Measurements from ENCODE around the gene GADD45G. TPM values are rescaled to one million over a fixed set of nuclear protein-coding genes. Genes with fewer than 3 reads are reported as not detected.
A peak's percentile ranks its signal among the peaks of the same experiment; 100 is the strongest.

GADD45G gene
- total RNA-seq, 2 donors from 2014 or later = 5.7 to 11.7 TPM

DNA sequence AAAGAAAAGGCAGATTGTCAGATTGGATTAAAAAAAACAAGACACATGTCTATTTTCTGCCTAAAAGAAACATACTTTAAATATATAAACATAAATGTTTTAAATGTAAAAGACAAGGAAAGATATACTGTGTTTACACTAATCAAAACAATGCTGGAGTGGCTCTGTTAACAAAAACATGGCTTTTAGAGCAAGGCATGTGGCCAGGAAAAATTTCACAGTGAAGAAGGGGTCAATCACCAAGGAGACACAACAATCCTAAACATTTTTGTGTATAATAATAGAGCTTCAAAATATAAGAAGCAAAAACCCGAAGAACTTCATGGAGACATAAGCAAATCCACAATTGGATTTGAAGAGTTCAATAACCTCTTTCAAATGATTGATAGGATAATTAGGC is 18.5 kb upstream of the GADD45G start:
- ATAC-seq (replicated peaks) = no peak
- H3K9me3 Mint-ChIP-seq = no peaks in the 10 kb centered on the region
- no peaks in the 10 kb centered on the region for H3K36me3 Mint-ChIP-seq (ENCODE audit: low read depth)
- no peak overlapping the region for H3K27ac Mint-ChIP-seq
- H3K4me1 Mint-ChIP-seq = no peaks in the 10 kb centered on the region
- H3K4me3 Mint-ChIP-seq = no peak overlapping the region
- H3K27me3 Mint-ChIP-seq = peaks cover 28% of the 10 kb centered on the region

DNA sequence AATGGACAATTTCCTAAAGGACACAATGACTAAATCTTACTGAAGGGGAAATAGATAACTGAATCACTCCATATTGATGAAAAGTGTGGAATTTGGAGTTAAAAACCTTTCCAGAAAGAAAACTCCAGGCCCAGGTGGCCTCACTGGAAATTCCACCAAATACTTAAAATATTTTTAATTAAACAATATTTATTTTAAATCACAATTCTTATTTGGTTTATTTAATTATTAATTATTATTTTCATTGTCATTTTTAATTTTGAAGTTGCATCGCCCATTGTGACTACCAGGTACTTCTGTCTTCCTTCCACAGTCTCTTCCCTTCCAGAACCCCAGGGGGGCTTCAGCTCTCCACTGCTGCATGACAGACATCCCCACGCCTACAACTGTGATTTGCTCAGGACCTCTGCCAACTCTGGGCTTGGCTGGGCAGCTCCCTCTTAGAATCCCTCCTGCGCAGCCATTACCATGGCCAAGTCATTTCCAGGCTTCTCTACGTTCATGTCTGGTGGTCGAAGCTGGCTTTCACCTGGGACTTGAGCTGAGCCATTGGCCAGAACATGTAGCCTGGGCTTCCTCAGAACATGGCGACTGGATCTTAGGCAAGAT is 16.4 kb upstream of the GADD45G start:
- H3K27me3 Mint-ChIP-seq = peaks cover 25% of the 10 kb centered on the region
- H3K36me3 Mint-ChIP-seq (ENCODE audit: low read depth) = no peaks in the 10 kb centered on the region
- no peaks in the 10 kb centered on the region for H3K9me3 Mint-ChIP-seq
- no peak overlapping the region for H3K4me3 Mint-ChIP-seq
- H3K4me1 Mint-ChIP-seq = no peaks in the 10 kb centered on the region
- no peak for ATAC-seq (replicated peaks)
- no peak overlapping the region for H3K27ac Mint-ChIP-seq

DNA sequence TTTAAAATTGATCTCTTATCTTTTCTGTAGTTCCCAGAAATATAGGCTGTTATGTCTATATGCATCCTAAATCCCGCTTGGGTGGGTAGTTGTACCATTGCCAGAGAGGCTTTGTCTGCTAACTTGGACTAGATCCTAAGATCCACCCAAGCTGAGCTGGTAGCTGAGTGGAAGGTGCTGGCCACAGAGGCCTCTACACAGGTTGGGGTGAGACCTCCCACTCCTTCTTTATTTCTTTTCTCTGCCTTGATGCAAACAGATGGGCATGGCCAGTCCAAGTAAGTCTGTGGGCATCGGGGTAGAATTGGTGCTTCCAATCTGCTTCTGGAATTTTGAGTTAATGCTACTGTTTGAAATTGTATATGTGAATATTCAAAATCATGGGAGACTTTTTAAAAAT is 14.4 kb upstream of the GADD45G start:
- peaks cover 17% of the 10 kb centered on the region for H3K27me3 Mint-ChIP-seq
- no peaks in the 10 kb centered on the region for H3K9me3 Mint-ChIP-seq
- H3K4me1 Mint-ChIP-seq = no peaks in the 10 kb centered on the region
- ATAC-seq (replicated peaks) = no peak
- H3K36me3 Mint-ChIP-seq (ENCODE audit: low read depth) = no peaks in the 10 kb centered on the region
- no peak overlapping the region for H3K27ac Mint-ChIP-seq
- H3K4me3 Mint-ChIP-seq = no peak overlapping the region

DNA sequence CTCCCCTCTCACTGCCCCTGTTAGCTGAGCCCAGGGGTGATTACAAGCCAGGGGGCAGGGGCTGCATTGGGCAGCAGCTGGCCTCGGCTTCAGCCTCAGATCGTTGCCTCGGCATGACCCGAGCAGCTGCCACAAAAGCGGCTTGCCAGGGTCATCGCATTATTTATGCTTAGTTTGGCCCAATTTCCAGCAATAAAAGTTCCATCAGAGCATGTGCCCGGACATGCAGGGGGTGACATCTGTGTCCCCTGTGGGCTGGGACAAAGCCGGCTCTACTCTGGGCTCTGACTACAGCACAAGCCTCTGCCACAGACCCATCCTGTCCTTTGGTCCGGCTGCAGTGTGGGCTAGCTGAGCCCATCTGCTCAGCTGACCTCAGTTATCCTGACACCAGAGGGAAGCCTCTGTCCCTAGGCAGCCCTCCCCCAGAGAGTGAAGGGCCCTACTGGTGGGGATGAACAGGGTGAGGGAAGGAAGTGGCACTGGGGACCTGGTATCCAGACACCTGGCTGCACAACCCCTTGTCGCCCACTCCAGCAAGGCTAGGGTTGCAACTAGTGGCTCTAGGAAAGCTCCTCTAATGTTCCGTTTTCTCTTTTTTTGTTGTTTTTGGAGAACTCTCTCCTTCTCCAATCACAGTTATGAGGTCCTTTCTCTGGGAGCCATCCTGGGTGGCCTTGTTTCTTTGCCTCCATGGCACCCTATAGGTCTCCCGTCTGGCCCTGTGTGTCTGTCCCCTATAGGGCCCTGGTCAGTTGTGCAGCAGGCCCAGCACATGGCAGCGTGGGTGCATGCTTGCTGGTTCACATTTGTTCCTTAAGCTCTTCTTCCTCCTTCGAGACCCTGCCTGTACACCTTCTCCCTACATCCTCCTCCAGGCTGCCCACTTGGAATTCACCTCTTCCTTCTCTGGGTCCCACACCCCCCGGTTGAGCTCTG is 13.3 kb upstream of the GADD45G start:
- no peak for ATAC-seq (replicated peaks)
- H3K36me3 Mint-ChIP-seq (ENCODE audit: low read depth) = no peaks in the 10 kb centered on the region
- H3K27ac Mint-ChIP-seq = no peak overlapping the region
- no peaks in the 10 kb centered on the region for H3K4me1 Mint-ChIP-seq
- H3K4me3 Mint-ChIP-seq = no peak overlapping the region
- H3K9me3 Mint-ChIP-seq = no peaks in the 10 kb centered on the region
- H3K27me3 Mint-ChIP-seq = peaks cover 10% of the 10 kb centered on the region

DNA sequence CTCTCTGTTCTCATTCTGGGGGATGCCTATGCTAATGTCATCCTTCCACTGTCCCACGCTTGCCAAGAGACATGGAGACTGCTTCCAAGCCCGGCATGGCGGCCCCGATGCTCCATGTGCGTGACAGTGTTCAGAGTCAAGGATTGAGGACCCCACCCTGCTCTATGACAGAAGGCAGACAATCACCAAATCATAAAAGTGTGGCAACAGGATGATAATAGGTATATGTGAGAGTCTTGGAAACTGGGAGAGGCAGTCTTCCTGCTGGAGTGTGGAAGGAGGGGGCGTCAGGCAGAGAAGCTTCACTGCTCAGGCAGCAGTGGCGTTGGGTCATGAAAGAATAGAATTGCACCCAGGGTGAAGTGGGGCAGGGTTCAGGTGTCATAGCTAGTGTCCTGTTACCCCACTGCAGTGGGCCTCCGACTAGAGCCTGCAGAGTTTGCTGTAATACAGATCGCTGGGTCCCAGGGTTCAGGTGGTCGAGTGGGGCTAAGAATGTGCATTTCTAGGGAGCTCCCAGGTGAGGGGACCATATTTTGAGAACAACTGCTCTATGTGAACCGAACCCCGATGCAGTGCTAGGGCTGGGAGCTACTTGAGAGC is 12.5 kb upstream of the GADD45G start:
- Mint-ChIP-seq H3K9me3 (no peaks in the 10 kb centered on the region), H3K4me3 (no peak overlapping the region), H3K36me3 (ENCODE audit: low read depth) (no peaks in the 10 kb centered on the region), H3K27ac (no peak overlapping the region), H3K27me3 (peaks cover 10% of the 10 kb centered on the region), H3K4me1 (no peaks in the 10 kb centered on the region)
- no peak for ATAC-seq (replicated peaks)

DNA sequence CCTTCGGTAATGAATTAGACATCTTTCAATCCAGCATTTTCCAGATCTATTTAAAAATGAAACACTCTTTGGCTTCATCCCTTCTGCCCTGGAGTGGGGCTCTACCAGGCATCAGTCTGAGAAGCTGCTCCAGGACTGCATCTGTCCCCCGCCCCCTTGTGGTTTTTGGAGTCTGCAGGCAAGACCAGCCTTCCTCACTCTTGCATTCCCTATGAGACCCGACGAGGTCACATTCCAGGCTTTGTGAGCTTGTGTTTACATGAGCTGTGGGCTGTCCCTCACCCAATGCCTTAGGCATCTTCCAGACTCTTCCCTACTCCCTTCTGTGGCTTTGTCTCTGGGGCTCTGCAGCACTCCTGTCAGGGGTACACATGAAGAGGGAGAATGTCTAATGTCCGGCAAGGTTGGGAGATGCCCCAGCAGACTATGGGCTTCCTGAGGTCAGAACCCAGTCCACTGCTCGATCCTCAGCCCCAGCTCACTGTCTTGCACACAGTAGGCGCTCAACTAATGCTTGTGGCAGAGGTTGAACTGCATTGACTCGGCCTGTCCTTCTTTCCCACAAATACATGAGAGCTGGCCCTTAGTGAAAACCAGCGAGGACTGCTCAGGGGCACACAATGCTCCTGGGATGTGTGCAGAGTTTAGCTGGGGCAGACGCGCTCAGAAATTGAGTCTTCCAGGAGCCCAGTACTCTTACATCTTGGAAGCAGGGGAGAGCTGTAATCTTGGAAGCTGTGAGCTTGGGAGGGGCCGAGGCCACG is 11.7 kb upstream of the GADD45G start:
- H3K9me3 Mint-ChIP-seq = no peaks in the 10 kb centered on the region
- no peak overlapping the region for H3K4me3 Mint-ChIP-seq
- H3K36me3 Mint-ChIP-seq (ENCODE audit: low read depth) = no peaks in the 10 kb centered on the region
- peaks cover 10% of the 10 kb centered on the region for H3K27me3 Mint-ChIP-seq
- ATAC-seq (replicated peaks) = no peak
- H3K4me1 Mint-ChIP-seq = no peaks in the 10 kb centered on the region
- no peak overlapping the region for H3K27ac Mint-ChIP-seq

DNA sequence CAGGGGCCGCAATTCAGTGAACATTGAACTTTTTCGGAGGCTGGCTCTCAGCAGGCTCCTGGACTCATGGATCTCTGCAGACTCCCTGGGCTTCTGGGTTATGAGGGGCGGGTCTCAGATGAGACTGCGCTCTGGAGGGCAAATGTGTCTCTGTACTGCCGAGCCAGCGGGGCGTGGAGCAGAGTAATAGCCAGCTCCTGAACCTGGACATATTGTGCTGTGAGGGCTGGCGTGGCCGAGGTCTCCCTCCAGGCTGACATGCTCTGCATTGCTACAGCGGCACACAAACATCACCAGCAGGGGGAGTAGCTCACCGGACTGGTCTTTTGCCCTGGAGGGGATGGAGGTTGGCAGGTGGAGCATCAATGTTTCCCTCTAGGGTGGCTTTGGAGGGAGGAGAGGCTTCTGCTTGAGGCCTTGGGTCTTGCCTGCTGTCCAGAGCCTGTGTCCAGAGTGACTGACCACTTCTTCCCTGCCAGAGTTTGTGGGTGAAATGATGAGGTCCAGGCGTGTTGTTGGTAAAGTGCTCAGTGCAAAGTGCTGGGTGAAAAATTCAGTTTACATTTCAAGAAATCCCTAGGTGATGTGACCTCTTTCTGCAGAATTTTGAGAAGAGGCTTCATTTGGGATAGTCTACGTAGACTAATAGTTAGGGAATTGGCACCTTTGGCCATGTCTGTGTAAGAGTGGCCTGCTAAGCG is 10.9 kb upstream of the GADD45G start:
- ATAC-seq (replicated peaks) = peak; percentile 68

DNA sequence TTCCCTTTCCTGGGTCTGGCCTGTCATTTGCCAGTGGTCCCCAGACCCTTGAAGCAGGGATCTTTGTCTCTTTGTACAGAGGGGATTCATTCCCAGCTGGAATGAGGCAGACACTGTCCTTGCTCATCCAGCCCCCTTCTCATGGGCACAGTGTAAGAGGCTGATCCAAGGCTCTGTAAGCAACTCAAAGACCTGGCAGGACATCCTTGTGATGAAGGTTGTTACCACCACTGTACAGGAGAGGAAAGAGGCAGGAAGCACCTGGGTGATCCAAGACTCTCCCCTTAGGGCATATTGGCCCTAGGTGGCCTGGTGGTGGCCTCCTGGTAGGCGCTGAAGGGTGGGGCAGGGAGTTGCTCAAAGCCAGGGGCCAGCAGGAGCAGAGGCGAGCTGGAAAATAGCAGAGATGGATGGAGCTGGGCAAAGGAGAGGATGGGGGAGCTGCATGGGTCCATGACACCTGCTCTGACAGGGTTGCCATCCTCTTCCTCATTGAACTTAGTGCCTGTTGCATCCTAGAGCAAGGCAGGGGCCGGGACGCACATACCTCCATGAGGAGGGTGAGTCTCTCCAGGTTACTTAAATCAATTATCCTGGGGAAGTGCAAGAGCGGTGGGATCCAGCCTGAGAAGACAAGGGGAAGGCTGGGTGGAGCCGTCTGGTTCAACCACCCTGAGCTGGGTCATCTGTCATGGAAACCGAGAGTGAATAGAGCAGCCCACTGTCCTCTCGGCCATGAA is 9.8 kb upstream of the GADD45G start:
- H3K4me1 Mint-ChIP-seq = no peaks in the 10 kb centered on the region
- no peak for ATAC-seq (replicated peaks)
- H3K27me3 Mint-ChIP-seq = peaks cover 10% of the 10 kb centered on the region
- H3K36me3 Mint-ChIP-seq (ENCODE audit: low read depth) = no peaks in the 10 kb centered on the region
- H3K9me3 Mint-ChIP-seq = no peaks in the 10 kb centered on the region
- no peak overlapping the region for H3K4me3 Mint-ChIP-seq
- no peak overlapping the region for H3K27ac Mint-ChIP-seq

More for the DNA sequence above, 10.9 kb upstream of the GADD45G start:
- H3K27ac Mint-ChIP-seq = no peak overlapping the region
- no peaks in the 10 kb centered on the region for H3K36me3 Mint-ChIP-seq (ENCODE audit: low read depth)
- no peaks in the 10 kb centered on the region for H3K9me3 Mint-ChIP-seq
- H3K4me3 Mint-ChIP-seq = no peak overlapping the region
- H3K4me1 Mint-ChIP-seq = no peaks in the 10 kb centered on the region
- H3K27me3 Mint-ChIP-seq = peaks cover 10% of the 10 kb centered on the region

DNA sequence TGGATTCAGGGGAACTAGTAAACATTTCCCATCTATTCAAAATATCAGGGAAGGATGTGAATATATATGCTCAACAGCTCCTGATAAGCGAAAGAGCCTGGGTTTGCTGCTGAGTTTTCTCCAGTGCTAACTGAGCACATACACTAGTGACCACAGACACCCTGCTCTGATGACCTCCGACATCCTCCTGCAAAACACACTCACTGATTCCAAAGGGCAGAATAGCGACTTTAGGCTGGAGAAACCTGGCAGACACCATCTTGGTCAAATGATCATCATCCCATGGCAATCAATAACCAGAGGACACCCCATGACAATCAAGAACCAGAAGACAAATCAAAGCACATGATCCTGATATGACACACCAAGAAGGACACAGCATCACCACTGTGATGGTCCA is 9.2 kb upstream of the GADD45G start:
- H3K4me1 Mint-ChIP-seq = no peaks in the 10 kb centered on the region
- no peak for ATAC-seq (replicated peaks)
- no peak overlapping the region for H3K27ac Mint-ChIP-seq
- no peak overlapping the region for H3K4me3 Mint-ChIP-seq
- no peaks in the 10 kb centered on the region for H3K36me3 Mint-ChIP-seq (ENCODE audit: low read depth)
- no peaks in the 10 kb centered on the region for H3K9me3 Mint-ChIP-seq
- peaks cover 10% of the 10 kb centered on the region for H3K27me3 Mint-ChIP-seq

DNA sequence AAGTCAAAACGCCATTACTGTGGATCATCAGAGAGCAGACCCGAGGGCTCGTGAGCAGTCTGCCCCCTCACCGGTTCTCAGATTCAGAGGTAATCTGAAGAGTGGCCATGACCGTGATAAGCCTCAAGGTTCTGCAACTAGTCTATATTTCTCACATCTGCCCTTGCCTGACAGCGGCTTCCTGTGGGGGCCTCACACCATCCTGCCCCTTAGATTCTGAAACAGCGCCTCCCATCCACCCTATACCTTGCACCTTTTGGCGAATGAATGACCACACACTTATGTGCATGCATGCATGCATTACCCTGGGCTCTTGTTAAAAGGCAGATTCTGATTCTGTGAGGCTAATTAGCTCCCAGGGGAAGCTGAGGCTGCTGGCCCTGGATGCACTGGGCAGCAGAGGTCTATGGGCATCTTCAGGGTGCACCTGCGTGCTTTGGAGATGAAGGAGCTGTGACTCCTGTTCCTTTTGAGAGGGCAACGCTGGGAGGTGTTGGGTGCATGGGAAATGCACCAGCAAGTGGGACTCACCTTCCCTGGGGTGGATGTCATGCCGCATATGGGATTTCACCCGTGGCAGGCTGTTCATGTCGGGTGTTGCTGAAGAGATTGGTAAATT is 7.8 kb upstream of the GADD45G start:
- ATAC-seq (replicated peaks) = no peak
- Mint-ChIP-seq H3K27ac (no peak overlapping the region), H3K9me3 (no peaks in the 10 kb centered on the region), H3K27me3 (peaks cover 7% of the 10 kb centered on the region), H3K36me3 (ENCODE audit: low read depth) (no peaks in the 10 kb centered on the region), H3K4me3 (no peak overlapping the region), H3K4me1 (no peaks in the 10 kb centered on the region)

DNA sequence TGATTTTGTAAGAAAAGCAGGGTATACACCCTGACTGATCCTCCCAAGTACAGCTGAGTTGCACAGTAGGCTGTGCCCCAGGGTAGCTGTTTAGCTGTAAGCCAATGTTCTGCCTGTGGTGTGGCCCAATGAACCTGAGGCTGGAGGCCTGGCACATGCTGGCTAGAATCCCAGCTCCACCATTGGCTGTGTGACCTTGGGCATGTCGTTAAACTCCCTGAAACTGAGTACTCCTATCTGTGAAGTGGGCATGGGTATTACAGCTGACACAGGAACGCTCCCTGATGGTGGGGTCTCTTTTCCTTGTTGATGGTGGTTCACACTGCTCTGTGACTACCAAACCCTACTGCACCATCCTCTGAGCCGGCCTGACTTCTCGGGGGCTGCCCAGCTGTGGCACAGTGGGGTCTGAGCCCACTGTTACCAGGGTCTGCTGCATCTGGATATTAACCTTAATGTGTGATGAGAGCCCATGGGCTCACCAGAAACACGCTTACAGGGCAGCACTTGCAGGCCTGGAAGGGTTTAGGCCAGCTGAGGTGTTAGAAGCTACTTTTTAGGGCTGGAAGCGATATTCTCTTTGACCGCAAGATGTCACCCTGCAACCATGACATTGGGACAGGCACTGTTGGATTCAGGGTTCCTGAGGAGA is 7.0 kb upstream of the GADD45G start:
- Mint-ChIP-seq H3K4me3 (no peak overlapping the region), H3K27ac (no peak overlapping the region), H3K36me3 (ENCODE audit: low read depth) (no peaks in the 10 kb centered on the region), H3K9me3 (no peaks in the 10 kb centered on the region), H3K4me1 (no peaks in the 10 kb centered on the region), H3K27me3 (peaks cover 3% of the 10 kb centered on the region)
- peak; percentile 31 for ATAC-seq (replicated peaks)

DNA sequence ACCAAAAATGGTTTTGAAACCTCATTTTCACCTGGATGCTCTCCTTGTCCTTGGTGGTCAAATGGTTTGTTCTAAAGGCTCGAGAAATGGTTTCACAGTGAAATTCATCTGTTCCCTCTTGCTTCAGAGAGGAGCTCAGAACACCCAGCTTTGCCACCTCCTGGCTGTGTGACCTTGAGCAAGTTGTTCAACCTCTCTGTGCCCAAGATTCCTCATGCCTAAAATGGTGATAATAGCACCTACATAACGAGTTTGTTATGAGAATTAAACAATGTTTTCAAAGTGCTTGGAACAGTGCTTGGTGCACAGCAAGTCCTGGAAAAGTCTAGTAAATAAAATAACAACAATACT is 6.5 kb upstream of the GADD45G start:
- Mint-ChIP-seq H3K36me3 (ENCODE audit: low read depth) (no peaks in the 10 kb centered on the region), H3K27ac (no peak overlapping the region), H3K9me3 (no peaks in the 10 kb centered on the region)

DNA sequence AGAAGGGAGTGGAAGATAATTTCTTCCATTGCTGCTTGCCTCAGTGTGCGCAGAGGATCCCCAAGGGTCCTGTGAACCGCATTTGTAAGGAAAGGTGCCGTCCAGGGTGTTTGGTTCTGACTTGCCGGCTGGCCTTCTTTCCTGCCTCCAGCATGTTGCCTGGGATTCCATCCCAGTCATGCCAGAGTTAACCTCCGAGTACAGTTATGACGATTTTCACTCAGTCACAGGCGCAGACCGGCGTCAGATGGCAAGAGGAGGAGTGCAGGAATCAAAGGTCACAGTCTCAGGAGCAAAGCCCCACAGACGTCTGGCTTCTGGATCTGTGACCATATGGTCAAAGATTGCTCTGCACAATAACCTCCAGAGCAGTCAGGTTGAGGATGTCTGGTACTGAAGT is 5.9 kb upstream of the GADD45G start:
- H3K36me3 Mint-ChIP-seq (ENCODE audit: low read depth) = no peaks in the 10 kb centered on the region
- H3K4me3 Mint-ChIP-seq = no peak overlapping the region

More for the DNA sequence above, 6.5 kb upstream of the GADD45G start:
- H3K27me3 Mint-ChIP-seq = peaks cover 3% of the 10 kb centered on the region
- H3K4me1 Mint-ChIP-seq = peaks cover 3% of the 10 kb centered on the region
- no peak overlapping the region for H3K4me3 Mint-ChIP-seq
- ATAC-seq (replicated peaks) = no peak

More for the DNA sequence above, 5.9 kb upstream of the GADD45G start:
- Mint-ChIP-seq H3K4me1 (peaks cover 5% of the 10 kb centered on the region), H3K27ac (no peak overlapping the region), H3K27me3 (peaks cover under 1% of the 10 kb centered on the region), H3K9me3 (no peaks in the 10 kb centered on the region)
- ATAC-seq (replicated peaks) = no peak

Data from activated T-helper 17 cell treated with anti-CD3 and anti-CD28 coated beads, Interleukin-2, amount 50 U/mL, for 72 hours (primary cell).